ENCODE data around the gene PCNX4.

DNA sequence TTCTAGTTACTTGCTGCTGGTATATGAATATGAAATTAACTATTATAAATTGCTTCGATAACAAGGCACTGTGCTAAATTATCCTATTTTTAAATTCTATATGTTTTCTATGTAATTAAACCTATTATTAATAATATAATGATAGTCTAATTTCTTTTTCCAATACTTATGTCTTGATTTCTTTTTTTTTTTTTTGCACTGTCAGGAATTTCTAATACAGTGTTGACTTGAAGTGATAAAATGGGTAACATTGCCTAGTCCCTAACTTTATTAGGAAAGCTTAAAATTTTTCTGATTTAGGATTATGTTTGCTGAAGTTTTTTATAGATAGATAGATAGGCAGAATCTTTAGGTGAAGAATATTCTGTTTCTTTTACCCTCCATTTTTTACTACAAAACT, 87.1 kb downstream of the PCNX4 start:
- TF ChIP-seq, protein P1, sequence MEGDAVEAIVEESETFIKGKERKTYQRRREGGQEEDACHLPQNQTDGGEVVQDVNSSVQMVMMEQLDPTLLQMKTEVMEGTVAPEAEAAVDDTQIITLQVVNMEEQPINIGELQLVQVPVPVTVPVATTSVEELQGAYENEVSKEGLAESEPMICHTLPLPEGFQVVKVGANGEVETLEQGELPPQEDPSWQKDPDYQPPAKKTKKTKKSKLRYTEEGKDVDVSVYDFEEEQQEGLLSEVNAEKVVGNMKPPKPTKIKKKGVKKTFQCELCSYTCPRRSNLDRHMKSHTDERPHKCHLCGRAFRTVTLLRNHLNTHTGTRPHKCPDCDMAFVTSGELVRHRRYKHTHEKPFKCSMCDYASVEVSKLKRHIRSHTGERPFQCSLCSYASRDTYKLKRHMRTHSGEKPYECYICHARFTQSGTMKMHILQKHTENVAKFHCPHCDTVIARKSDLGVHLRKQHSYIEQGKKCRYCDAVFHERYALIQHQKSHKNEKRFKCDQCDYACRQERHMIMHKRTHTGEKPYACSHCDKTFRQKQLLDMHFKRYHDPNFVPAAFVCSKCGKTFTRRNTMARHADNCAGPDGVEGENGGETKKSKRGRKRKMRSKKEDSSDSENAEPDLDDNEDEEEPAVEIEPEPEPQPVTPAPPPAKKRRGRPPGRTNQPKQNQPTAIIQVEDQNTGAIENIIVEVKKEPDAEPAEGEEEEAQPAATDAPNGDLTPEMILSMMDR (IDR thresholded peaks at IDR 0.05 in 2 of 3, conservative IDR thresholded peaks at IDR 0.05 in 1 of 3; ENCODE audit: borderline replicate concordance in 1 of 3, insufficient read depth in 1 of 3, low read depth in 2 of 3, low read length in 2 of 3), result no peak
- no peak for TF ChIP-seq POLR2A (IDR thresholded peaks at IDR 0.05; ENCODE audit: borderline replicate concordance, extremely low read depth, insufficient read depth, insufficient read length)
- TF ChIP-seq TCF7L2 (IDR thresholded peaks at IDR 0.05; ENCODE audit: borderline replicate concordance, extremely low read depth, insufficient read depth, insufficient read length), result no peak
- TF ChIP-seq, protein P2, sequence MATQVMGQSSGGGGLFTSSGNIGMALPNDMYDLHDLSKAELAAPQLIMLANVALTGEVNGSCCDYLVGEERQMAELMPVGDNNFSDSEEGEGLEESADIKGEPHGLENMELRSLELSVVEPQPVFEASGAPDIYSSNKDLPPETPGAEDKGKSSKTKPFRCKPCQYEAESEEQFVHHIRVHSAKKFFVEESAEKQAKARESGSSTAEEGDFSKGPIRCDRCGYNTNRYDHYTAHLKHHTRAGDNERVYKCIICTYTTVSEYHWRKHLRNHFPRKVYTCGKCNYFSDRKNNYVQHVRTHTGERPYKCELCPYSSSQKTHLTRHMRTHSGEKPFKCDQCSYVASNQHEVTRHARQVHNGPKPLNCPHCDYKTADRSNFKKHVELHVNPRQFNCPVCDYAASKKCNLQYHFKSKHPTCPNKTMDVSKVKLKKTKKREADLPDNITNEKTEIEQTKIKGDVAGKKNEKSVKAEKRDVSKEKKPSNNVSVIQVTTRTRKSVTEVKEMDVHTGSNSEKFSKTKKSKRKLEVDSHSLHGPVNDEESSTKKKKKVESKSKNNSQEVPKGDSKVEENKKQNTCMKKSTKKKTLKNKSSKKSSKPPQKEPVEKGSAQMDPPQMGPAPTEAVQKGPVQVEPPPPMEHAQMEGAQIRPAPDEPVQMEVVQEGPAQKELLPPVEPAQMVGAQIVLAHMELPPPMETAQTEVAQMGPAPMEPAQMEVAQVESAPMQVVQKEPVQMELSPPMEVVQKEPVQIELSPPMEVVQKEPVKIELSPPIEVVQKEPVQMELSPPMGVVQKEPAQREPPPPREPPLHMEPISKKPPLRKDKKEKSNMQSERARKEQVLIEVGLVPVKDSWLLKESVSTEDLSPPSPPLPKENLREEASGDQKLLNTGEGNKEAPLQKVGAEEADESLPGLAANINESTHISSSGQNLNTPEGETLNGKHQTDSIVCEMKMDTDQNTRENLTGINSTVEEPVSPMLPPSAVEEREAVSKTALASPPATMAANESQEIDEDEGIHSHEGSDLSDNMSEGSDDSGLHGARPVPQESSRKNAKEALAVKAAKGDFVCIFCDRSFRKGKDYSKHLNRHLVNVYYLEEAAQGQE (IDR thresholded peaks at IDR 0.05; ENCODE audit: low read depth), result no peak
- TF ChIP-seq ELF1 (IDR thresholded peaks at IDR 0.05; ENCODE audit: borderline replicate concordance, low read depth), result no peak
- no peak for TF ChIP-seq POLR2AphosphoS5 (IDR thresholded peaks at IDR 0.05; ENCODE audit: low read depth, low read length)

All from HCT116 (cell line).